HepG2 (cell line): ENCODE measurements around the gene NELFB. TPM values are rescaled to one million over a fixed set of nuclear protein-coding genes. Genes with fewer than 3 reads are reported as not detected.

ENCODE experiments used
- EED ChIP-seq: sonication (generic); formaldehyde crosslinking; IDR thresholded peaks from 2 replicates; pipeline ENCODE4 v1.5.0; 2020; ENCODE audit warnings: mild to moderate bottlenecking, missing genetic modification reagents
- HNF4G ChIP-seq, 2 experiments: sonication (generic) in 1 of 2; formaldehyde crosslinking in 1 of 2; IDR thresholded peaks; 2 replicates each; pipeline versions ENCODE4 v1.4.0 to v1.6.1; 2011 to 2020; ENCODE audit warnings: borderline replicate concordance in 2 of 2, low read depth in 2 of 2, mild to moderate bottlenecking in 2 of 2, low read length in 1 of 2, missing genetic modification reagents in 1 of 2, moderate library complexity in 1 of 2
- KLF16 ChIP-seq, 2 experiments: sonication (generic) in 1 of 2; formaldehyde crosslinking in 1 of 2; IDR thresholded peaks; 2 replicates each; pipeline versions ENCODE4 v1.6.1 to v1.8.0; 2016 to 2023; ENCODE audit warnings: missing genetic modification reagents in 2 of 2, missing compliant biosample characterization in 1 of 2
- SAFB2 ChIP-seq: sonication (generic); formaldehyde crosslinking; IDR thresholded peaks from 2 replicates; pipeline ENCODE4 v1.5.1; 2020; ENCODE audit warnings: missing genetic modification reagents, low read depth, mild to moderate bottlenecking, borderline replicate concordance
- SNAI1 ChIP-seq: sonication (generic); formaldehyde crosslinking; IDR thresholded peaks from 2 replicates; pipeline ENCODE4 v1.5.0; 2020; ENCODE audit warnings: mild to moderate bottlenecking, missing genetic modification reagents, borderline replicate concordance
- TAF15 ChIP-seq: fragments of 200-400 bp; formaldehyde crosslinking; IDR thresholded peaks from one replicate; pipeline ENCODE4 v1.6.1; 2018; ENCODE audit warnings: mild to moderate bottlenecking, low read depth, low read length; ENCODE audit not compliant: poor library complexity, severe bottlenecking
- TGIF2 ChIP-seq: IDR thresholded peaks from 2 replicates; pipeline ENCODE4 v1.6.1; 2016; ENCODE audit warnings: control low read depth, missing compliant biosample characterization
- ZC3H4 ChIP-seq: sonication (generic); formaldehyde crosslinking; IDR thresholded peaks from 2 replicates; pipeline ENCODE4 v1.4.0; 2020; ENCODE audit warnings: missing genetic modification reagents, borderline replicate concordance
- ZKSCAN1 ChIP-seq: fragments of 150-350 bp; IDR thresholded peaks from 2 replicates; pipeline ENCODE4 v1.6.1; 2014; ENCODE audit warnings: low read length
- ZNF138 ChIP-seq: sonication (generic); formaldehyde crosslinking; IDR thresholded peaks from 2 replicates; pipeline ENCODE4 v1.5.0; 2020; ENCODE audit warnings: mild to moderate bottlenecking, low read depth, missing genetic modification reagents
- ZNF557 ChIP-seq: sonication (generic); formaldehyde crosslinking; IDR thresholded peaks from 2 replicates; pipeline ENCODE4 v1.4.0; 2020; ENCODE audit warnings: missing genetic modification reagents
- ZNF780A ChIP-seq: sonication (generic); formaldehyde crosslinking; IDR thresholded peaks from 2 replicates; pipeline ENCODE4 v1.8.0; 2022; ENCODE audit warnings: mild to moderate bottlenecking, missing genetic modification reagents, moderate library complexity
- polyA plus RNA-seq, 8 experiments: library from polyadenylated mRNA; depleted of rRNA in 3 of 8; stranded (reverse) in 7 of 8; unstranded in 1 of 8; fragments of >200 nt; fragmentation: Illumina TruSeq in 4 of 8; extraction: Trizol in 4 of 8; gene quantifications; 2 replicates each; pipeline versions ENCODE4 v1.2.1 to v1.2.3, GENCODE V29; 2011 to 2016; ENCODE audit warnings: low read depth in 4 of 8, missing spikeins in 1 of 8, mixed read lengths in 1 of 8; ENCODE audit not compliant: insufficient read depth in 1 of 8
- total RNA-seq, 5 experiments: library from RNA; depleted of rRNA; stranded (reverse); fragments of >200 nt; fragmentation: Illumina TruSeq; extraction: Trizol; gene quantifications; 2 replicates each; pipeline ENCODE4 v1.2.3, GENCODE V29; 2016; ENCODE audit warnings: low read depth in 1 of 5
- TF ChIP-seq, protein P1 (sequence below): sonication (generic); formaldehyde crosslinking; IDR thresholded peaks from 2 replicates; pipeline ENCODE4 v1.4.0; 2020; ENCODE audit warnings: mild to moderate bottlenecking, missing genetic modification reagents
- TF ChIP-seq, protein P2 (sequence below): sonication (generic); formaldehyde crosslinking; IDR thresholded peaks from 2 replicates; pipeline ENCODE4 v1.8.1; 2023; ENCODE audit warnings: mild to moderate bottlenecking, missing genetic modification reagents
- TF ChIP-seq, protein P3 (sequence below): IDR thresholded peaks from 2 replicates; pipeline ENCODE4 v1.6.1; 2016; ENCODE audit warnings: mild to moderate bottlenecking
- TF ChIP-seq, protein P4 (sequence below): IDR thresholded peaks from 2 replicates; pipeline ENCODE4 v1.6.1; 2018; ENCODE audit warnings: missing genetic modification reagents
- TF ChIP-seq, protein P5 (sequence below): sonication (generic); formaldehyde crosslinking; IDR thresholded peaks from 2 replicates; pipeline ENCODE4 v1.8.0; 2022; ENCODE audit warnings: mild to moderate bottlenecking, missing genetic modification reagents

Gene NELFB
- total and polyA plus RNA-seq, 2 of the 13 experiments (the other 11 are each of a cell fraction or from before 2014, with no cell fraction given) = 26.5 to 45.8 TPM

DNA sequence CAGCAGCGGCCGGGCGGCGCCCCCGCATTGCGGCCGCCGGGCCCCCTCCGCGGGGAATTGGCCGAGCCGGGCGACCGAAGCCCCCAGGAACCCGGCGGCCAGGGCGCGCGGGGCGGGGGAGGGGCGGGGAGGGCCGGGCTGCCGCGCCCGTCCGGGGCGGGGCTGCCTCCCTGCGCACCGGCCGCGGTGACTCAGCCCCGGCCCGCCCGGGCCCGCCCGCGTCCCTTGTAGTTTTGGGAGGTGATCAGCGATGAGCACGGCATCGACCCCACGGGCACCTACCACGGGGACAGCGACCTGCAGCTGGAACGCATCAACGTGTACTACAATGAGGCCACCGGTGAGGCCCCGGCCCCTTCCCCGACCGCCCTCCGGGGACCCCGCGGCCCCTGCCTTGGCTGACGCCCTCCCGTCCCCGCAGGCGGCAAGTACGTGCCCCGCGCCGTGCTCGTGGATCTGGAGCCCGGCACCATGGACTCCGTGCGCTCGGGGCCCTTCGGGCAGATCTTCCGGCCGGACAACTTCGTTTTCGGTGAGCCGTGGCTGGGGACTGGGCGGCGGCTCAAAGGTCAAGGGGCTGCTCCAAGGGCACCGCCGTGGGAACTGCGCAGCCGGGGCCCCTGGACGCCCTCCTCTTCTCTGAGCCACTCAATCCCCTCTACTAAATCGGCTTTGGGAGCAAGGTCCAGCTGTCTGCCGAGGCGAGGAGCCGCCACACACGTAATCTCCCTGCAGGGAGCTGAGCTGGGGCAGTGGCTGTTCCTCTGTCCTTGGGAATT, 13.4 kb upstream of the NELFB start (continued):
- TF ChIP-seq, protein P1, sequence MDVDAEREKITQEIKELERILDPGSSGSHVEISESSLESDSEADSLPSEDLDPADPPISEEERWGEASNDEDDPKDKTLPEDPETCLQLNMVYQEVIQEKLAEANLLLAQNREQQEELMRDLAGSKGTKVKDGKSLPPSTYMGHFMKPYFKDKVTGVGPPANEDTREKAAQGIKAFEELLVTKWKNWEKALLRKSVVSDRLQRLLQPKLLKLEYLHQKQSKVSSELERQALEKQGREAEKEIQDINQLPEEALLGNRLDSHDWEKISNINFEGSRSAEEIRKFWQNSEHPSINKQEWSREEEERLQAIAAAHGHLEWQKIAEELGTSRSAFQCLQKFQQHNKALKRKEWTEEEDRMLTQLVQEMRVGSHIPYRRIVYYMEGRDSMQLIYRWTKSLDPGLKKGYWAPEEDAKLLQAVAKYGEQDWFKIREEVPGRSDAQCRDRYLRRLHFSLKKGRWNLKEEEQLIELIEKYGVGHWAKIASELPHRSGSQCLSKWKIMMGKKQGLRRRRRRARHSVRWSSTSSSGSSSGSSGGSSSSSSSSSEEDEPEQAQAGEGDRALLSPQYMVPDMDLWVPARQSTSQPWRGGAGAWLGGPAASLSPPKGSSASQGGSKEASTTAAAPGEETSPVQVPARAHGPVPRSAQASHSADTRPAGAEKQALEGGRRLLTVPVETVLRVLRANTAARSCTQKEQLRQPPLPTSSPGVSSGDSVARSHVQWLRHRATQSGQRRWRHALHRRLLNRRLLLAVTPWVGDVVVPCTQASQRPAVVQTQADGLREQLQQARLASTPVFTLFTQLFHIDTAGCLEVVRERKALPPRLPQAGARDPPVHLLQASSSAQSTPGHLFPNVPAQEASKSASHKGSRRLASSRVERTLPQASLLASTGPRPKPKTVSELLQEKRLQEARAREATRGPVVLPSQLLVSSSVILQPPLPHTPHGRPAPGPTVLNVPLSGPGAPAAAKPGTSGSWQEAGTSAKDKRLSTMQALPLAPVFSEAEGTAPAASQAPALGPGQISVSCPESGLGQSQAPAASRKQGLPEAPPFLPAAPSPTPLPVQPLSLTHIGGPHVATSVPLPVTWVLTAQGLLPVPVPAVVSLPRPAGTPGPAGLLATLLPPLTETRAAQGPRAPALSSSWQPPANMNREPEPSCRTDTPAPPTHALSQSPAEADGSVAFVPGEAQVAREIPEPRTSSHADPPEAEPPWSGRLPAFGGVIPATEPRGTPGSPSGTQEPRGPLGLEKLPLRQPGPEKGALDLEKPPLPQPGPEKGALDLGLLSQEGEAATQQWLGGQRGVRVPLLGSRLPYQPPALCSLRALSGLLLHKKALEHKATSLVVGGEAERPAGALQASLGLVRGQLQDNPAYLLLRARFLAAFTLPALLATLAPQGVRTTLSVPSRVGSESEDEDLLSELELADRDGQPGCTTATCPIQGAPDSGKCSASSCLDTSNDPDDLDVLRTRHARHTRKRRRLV (CRISPR knock-in tag) = peak; percentile 59; the same call in 1 of the 2 replicates
- TF ChIP-seq, protein P2, sequence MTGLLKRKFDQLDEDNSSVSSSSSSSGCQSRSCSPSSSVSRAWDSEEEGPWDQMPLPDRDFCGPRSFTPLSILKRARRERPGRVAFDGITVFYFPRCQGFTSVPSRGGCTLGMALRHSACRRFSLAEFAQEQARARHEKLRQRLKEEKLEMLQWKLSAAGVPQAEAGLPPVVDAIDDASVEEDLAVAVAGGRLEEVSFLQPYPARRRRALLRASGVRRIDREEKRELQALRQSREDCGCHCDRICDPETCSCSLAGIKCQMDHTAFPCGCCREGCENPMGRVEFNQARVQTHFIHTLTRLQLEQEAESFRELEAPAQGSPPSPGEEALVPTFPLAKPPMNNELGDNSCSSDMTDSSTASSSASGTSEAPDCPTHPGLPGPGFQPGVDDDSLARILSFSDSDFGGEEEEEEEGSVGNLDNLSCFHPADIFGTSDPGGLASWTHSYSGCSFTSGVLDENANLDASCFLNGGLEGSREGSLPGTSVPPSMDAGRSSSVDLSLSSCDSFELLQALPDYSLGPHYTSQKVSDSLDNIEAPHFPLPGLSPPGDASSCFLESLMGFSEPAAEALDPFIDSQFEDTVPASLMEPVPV (CRISPR knock-in tag) = peak; percentile 60; the same call in 1 of the 2 replicates
- no peak for TF ChIP-seq SAFB2 (CRISPR knock-in tag)
- TF ChIP-seq KLF16 (CRISPR knock-in tag; IDR thresholded peaks at IDR 0.05) = peak in 1 of 2 experiments; percentile 71; a peak in 2 of 4 replicates
- TF ChIP-seq TGIF2 (CRISPR knock-in tag) = no peak
- peak; percentile 91 for TF ChIP-seq SNAI1
- TF ChIP-seq ZNF138 (CRISPR knock-in tag) = peak; percentile 29
- TF ChIP-seq EED (CRISPR knock-in tag) = no peak
- TF ChIP-seq, protein P3, sequence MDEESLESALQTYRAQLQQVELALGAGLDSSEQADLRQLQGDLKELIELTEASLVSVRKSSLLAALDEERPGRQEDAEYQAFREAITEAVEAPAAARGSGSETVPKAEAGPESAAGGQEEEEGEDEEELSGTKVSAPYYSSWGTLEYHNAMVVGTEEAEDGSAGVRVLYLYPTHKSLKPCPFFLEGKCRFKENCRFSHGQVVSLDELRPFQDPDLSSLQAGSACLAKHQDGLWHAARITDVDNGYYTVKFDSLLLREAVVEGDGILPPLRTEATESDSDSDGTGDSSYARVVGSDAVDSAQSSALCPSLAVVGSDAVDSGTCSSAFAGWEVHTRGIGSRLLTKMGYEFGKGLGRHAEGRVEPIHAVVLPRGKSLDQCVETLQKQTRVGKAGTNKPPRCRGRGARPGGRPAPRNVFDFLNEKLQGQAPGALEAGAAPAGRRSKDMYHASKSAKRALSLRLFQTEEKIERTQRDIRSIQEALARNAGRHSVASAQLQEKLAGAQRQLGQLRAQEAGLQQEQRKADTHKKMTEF (CRISPR knock-in tag) = peak; percentile 53; the same call in 1 of the 2 replicates
- TF ChIP-seq HNF4G (IDR thresholded peaks at IDR 0.05; ENCODE audit: borderline replicate concordance, low read depth, low read length) = peak; percentile 74
- peak; percentile 54; the same call in 1 of the 2 replicates for TF ChIP-seq HNF4G (CRISPR knock-in tag; IDR thresholded peaks at IDR 0.05; ENCODE audit: borderline replicate concordance, low read depth)
- no peak for TF ChIP-seq ZKSCAN1
- TF ChIP-seq, protein P4, sequence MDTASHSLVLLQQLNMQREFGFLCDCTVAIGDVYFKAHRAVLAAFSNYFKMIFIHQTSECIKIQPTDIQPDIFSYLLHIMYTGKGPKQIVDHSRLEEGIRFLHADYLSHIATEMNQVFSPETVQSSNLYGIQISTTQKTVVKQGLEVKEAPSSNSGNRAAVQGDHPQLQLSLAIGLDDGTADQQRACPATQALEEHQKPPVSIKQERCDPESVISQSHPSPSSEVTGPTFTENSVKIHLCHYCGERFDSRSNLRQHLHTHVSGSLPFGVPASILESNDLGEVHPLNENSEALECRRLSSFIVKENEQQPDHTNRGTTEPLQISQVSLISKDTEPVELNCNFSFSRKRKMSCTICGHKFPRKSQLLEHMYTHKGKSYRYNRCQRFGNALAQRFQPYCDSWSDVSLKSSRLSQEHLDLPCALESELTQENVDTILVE (CRISPR knock-in tag) = peak; percentile 71; the same call in 1 of the 2 replicates
- TF ChIP-seq ZC3H4 = no peak
- no peak for TF ChIP-seq TAF15
- TF ChIP-seq, protein P5, sequence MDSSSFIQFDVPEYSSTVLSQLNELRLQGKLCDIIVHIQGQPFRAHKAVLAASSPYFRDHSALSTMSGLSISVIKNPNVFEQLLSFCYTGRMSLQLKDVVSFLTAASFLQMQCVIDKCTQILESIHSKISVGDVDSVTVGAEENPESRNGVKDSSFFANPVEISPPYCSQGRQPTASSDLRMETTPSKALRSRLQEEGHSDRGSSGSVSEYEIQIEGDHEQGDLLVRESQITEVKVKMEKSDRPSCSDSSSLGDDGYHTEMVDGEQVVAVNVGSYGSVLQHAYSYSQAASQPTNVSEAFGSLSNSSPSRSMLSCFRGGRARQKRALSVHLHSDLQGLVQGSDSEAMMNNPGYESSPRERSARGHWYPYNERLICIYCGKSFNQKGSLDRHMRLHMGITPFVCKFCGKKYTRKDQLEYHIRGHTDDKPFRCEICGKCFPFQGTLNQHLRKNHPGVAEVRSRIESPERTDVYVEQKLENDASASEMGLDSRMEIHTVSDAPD (CRISPR knock-in tag) = 0 out of 2 replicates have a peak, but pooled peaks have one; percentile 60
- no peak for TF ChIP-seq ZNF780A (CRISPR knock-in tag)
- TF ChIP-seq ZNF557 = no peak
